Activated CD8-positive, alpha-beta memory T cell treated with anti-CD3 and anti-CD28 coated beads, Interleukin-2, amount 50 U/mL, for 24 hours (primary cell): ENCODE measurements around the gene ZNF606.
"Not testable (repeated sequence)": the region's sequence is repeated elsewhere in the genome, so short reads cannot be mapped to it uniquely, and the experiment has no call there.

ENCODE experiments used
- DNase-seq: peaks from one replicate; pipeline ENCODE4 v3.0.0-alpha.2; 2020; ENCODE audit errors: extremely low read depth

ZNF606 gene

DNA sequence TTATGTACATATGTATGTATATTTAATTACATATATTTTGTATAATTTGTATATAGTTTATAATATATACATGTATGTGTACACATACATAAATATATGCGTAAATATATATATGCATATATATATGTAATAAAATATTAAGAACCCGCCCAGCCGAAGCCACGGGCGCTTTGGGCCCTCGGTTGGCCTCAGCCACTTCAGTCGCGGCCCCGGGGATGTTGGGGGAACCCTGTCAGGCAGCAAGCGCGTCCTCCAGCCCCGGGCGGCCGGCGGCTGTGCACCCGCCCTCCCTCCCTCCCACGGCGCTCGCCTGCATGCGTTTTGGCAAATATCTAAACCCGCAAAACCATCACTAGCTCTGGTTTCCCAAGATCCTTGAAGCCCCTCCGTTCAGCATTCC, 7.9 kb upstream of the ZNF606 start:
- DNase-seq: no peak

DNA sequence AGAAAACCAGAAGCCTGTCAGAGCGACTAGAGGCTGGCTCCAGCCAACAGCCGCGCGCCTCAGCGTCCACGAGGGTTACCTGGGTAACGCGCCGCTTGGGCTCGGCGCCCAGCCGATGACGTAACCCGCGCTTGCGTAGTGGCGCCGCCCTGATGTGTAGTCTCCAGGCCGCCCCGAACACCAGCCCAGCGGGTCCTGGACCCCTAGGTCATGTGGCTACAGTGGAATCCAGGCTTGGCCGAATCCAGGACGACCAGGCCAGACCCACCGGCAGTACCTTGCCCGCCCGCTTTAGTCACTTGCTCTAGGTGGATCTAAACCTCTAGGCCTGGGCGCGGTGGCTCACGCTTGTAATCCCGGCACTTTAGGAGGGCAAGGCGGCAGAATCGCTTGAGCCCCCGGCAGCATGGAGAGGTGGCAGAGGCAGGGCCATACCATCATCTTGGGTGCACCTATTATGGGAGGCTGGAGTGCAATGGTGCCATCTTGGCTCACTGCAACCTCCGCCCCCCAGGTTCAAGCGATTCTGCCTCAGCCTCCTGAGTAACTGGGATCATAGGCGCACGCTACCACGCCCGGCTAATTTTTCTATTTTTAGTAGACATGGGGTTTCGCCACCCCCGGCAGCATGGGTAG, 7.2 kb upstream of the ZNF606 start:
- no peak for DNase-seq

DNA sequence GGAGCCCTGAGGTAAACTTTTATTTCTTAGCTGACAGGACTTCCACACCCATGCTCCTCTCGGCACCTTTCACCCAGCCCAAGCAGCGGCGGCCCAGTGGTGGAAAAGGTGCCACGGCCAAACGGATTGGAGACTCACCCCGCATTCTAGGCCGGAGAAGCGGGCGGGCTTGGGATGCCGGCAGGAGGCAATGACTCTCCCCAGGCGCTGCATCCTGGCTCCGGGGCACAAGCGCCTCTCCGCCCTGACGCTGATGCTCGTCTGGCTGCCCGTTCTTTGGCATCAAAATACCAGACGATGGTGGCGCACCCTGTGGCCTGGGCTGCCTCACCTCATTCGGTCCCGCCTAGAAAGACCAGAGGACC, 6.7 kb upstream of the ZNF606 start:
- no peak for DNase-seq

DNA sequence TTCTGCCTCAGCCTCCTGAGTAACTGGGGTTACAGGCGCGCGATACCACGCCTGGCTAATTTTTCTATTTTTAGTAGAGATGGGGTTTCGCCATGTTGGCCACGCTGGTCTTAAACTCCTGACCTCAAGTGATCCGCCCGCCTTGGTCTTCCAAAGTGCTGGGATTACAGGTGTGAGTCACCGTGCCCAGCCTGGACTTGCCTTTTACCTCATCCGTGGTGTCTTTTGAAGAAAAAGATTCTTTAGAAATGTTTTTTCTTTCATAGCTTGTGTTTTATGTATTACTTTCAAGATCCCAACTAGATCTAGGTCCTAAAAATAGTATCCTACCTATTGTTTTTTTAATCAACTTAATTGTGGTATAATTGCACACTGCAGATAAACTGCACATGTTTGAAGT, 6.3 kb upstream of the ZNF606 start:
- not testable (repeated sequence) for DNase-seq

DNA sequence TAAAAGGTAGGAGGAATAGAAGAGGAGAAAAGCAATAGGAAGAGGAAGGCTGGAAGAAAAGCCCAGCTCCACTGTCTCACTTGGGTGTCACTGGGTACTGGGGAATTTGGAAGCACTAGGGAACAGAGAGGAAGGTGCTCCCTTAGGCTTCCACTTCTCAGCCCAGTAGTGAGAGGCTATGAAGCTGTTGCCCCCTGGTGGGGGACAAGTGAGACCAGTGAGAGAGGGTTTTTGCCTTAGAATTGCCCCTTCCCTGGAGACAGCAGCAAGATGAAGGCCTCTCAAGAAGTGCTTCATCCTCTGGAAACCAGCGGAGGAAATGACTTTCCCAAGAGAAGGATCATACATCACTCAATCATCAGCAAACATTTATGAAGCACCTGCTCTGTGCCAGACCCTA, 4.7 kb upstream of the ZNF606 start:
- no peak for DNase-seq

DNA sequence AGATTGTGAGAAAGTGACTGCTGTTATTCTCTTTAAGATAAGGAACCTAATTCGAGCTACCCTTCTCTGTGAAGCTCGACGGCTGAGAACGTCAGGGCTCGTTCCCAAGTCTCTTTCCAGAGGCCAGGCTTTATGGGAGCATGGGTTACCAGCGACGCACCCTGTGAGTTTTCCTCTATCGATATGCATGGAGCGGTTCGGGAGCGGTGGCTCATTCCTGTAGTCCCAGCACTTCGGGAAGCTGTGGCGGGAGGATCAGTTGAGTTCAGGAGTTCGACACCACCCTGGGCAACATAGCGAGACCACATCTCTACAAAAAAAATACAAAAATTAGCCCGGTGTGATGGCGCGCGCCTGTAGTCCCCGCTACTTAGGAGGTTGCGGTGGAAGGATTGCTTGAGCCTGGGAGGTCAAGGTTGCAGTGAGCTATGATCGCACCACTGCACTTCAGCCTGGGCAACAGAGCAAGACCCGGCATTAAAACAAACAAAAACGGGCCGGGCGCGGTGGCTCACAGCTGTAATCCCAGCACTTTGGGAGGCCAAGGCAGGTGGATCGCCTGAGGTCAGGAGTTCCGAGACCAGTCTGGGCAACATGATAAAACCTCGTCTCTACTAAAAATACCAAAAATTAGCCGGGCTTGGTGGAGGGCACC, 681 bp upstream of the ZNF606 start:
- no peak for DNase-seq

DNA sequence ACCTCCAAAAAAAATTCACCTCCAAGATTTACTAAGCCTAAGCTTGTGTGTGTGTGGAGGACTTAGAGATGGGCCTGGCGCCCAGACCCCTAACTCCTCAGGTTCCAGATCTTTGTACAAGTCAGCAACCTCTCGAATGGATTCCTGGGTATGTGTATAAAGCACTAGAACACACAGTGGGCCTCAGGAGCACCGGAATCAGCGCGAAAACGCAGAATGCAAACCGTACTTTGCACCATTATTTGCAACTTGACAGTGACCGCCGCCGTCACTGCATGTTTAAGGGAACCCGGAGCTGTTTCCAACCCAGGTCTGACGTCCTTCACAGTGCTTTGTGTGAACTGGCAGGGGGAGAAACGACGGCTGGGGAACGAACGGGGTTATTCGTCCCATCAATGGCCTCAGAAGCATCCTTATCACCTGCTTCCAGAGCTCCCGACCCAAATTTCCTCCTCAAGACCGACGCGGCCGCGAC, 688 bp downstream of the ZNF606 start:
- DNase-seq: no peak

DNA sequence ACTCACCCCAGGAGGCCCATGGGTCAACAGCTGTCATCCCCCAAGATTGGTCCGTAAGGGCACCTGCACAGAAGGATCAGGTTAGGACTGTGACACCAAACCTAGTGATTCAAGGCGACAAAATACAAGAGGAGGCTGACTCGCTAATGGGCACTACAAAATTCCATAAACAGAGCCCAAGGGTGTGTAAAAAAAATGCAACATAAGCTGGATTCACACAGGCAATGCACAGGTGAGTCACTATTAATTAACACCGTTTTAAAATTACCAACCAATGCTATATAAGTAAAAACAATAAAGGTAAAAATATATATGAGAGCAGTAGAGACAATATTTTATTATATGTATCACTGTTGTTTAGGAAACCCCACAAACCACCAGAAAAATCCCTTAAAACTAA, 1.9 kb downstream of the ZNF606 start:
- no peak for DNase-seq

DNA sequence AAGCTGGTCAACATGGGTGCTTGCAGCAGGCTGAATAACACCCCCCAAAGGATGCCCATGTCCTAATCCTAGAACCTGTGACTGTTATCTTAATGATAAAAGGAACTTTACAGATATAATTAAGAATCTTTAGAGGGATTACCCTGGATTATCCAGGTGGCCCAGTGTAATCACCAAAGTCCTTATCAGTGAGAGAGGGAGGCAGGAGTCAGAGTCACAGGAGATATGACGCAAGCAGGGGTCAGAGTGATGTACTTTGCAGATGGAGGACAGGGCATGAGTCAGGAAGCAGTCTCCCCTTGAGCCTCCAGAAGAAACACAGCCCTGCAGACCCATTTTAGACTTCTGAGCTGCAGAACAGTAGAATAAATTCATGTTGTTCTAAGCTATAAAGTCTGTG, 9.8 kb downstream of the ZNF606 start:
- no peak for DNase-seq

DNA sequence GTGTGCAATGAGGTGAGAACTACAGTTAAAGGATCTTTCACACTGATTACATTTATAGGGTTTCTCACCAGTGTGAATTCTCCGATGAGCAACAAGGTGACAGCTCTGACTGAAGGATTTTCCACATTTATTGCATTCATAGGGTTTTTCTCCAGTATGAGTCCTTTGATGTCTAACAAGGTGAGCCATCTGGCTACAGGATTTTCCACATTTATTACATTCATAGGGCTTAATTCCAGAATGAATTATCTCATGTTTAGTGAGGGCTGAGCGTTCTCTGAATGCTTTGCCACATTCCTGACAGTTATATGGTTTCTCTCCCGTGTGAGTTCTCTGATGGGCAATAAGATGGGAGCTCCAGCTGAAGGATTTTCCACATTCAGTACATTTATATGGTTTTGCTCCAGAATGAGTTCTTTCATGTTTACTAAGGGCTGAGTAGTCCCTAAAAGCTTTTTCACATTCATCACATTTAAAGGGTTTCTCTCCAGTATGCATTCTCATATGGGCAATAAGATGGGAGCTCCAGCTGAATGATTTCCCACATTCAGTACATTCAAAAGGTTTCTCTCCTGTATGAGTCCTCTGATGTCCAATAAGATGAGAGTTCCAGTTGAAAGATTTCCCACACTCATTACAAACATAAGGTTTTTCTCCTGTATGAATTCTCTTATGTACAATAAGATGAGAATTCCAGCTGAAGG, 23.9 kb downstream of the ZNF606 start:
- DNase-seq: no peak

DNA sequence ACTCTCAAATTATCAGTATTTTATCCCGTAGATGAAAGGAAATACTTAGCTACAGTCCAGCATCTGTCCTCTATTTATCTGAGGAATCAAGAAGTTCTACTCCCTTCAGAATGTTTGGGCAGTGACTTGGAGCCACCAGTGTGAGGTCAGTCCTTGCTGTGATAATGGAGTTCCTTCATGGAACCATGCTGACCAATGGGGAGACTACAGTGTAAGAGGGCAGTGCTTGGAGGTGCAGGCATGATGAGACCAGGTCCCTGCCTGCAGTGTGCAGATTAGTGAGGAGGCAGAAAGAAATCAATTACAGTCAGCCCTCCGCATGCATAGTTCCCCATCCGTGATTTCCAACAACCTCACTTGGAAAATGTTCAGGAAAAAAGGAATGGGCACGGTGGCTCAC, 28.2 kb downstream of the ZNF606 start, which contains the start of gene C19orf18:
Gene C19orf18 (minus strand): TSS at position 101 of the 400 bp plus-strand sequence. CDS start 102 bp downstream, outside the sequence.
- DNase-seq: no peak

DNA sequence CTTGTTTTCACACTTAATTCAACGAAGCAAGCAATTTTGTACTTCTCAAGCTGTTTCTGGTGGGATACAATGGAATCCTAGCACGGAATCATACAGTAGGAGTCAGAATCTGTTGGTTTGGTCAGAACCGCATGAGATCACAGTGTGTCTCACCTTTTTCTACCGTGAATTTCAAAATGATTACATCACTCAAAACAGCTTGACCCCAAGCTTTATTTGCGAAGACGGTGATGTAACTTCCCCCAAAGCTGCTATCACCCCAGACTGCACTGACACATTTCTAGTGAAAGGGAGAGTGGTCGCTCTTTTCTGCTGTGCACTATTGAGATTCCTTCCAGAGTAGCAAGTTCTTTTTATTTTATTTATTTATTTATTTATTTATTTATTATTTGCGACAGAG, 37.9 kb downstream of the ZNF606 start:
- DNase-seq: no peak

DNA sequence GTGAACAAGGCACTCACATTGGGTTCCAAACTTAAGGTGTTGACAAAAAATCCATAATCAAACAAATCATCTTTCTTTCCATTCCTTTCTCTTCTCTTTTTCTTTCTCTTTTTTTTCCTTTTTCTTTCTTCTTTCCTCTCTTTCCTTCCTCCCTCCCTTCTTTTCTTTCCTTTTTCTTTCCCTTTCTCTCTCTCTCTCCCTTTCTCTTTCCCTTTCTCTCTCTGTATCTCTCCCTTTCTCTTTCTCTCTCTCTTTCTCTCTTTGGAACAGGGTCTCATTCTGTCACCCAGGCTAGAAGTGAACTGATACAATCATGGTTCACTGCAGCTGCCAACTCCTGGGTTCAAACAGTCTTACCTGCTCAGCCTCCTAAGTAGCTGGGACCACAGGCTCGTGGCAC, 40.8 kb downstream of the ZNF606 start:
- no peak for DNase-seq

DNA sequence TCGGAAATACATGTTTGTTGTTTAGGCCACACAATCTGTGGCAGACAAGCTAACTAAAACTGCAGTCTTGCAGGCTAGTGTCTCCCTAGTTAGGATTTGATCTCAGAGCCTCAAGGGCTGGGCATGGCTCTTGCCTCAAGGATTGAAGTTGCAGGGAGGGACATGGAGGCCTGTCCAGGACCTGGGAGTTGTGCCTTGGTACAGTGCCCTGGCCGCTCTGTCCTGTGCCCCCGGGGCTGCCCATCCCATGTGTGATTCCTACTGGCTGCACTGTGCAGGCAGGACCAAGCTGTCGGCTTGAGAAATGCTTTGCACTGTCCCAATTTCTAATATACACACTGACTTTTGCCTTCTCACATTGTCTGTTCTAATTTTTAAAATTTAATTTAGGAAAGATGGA, 47.6 kb downstream of the ZNF606 start:
- no peak for DNase-seq

DNA sequence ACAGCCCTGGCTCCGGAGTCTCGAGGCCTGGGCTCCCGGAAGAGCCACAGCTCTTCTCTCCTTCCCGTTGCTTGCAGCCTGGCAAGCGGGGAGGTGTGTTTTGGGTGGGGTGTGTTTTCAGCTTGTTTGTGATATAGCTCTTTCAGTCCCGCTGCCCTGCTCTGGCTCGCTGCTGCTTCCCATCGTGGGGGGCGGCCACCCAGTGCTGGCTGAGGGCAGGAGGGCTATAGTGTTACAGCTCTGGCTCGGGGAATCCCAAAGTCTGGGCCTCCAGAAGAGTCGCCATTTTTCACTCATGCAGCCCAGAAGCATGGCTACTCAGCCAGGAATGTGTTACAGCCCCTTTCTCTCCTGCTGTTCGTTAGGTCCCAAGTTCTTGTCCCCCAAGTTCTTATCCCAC, 52.9 kb downstream of the ZNF606 start:
- DNase-seq: no peak

DNA sequence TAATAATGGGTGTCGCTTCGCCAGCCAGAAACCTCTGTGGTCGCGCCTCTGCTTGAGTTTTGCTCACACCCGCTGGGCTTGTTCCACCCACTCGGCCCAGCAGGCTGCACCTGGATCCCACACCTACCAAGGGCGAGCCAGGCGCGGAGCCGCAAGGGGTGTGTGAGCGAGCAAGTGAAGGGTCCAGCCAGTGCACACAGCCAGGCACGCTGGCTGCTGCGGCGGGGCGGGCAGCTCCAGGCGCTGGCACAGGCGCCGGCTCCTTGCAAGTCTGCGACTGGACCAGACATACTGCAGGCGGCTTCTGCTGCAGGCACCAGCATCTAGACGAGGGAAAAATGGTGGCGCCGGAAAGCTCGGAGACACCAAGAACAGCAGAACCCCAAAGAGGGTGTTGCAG, 53.3 kb downstream of the ZNF606 start:
- no peak for DNase-seq

DNA sequence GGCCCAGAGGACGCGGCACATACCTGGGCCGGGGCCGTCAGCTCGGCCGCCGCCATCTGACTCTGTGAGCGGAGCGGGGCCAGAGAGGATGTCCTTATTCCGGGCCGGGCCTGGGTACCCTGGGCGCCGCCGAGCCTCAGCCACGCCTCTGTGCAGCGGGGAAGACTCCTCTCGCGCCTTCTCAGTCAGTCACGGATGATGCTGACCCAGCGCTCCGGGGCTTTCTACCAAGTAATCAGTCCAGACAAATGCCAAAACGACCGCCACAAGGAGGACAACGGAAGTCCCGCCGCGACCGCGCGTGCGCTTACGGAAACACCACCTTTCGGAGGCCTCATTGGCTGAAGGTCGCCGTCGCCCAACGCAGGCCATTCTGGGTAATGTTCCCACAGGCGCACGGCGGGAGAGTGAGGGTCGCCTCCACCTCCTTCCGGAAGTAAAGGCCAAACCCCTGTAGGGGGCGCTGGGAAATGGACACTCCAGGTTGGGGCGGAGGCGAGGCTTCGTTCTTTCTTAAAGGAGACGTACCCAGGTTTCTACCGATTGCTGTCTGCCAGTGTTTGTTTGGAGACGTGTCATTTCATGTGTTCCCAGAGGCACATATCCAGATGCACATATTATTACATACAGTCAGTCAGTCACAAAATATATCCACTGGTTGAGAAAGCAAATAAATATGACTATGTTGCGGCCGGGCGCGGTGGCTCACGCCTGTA, 55.0 kb downstream of the ZNF606 start, which contains the start of gene ZNF256:
Gene ZNF256 (minus strand): TSS at position 288 of the 716 bp plus-strand sequence. CDS start 232 bp downstream, at position 56.
- DNase-seq: peak; percentile 81

DNA sequence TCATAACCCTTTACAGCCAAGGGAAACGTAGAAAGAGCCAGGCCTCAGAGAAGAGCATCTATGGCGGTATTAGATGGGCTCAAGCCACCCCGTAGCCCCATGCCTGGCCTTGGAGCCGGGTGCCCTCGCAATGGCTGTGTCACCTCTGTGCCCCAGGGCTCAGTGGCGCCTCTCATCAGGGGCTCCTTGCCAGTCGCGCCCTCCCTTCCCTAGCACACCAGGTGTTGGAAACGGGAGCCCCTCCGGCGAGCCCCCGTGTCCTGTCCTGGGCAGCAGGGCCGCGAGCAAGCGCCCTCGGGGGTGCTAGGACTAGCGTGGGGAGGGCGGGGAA, 55.6 kb downstream of the ZNF606 start:
- no peak for DNase-seq

DNA sequence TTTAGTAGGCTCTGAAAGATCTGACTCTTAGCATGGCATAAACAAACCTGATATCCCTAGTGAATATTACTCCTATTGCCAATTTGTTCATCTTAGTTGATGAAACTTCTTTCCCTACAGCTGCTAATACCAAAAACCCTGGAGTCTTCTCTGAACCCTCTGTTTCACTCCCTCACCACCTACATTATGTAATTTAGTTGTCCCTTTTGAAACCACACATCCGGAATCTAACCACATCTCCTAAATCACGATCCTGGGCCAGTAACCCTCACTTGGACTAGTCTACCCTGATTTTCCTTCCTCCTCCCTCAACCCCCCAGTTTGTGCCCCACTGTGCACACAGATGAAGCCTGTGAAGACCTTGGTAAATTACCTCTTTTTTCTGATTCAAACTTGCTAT, 56.3 kb downstream of the ZNF606 start:
- no peak for DNase-seq

DNA sequence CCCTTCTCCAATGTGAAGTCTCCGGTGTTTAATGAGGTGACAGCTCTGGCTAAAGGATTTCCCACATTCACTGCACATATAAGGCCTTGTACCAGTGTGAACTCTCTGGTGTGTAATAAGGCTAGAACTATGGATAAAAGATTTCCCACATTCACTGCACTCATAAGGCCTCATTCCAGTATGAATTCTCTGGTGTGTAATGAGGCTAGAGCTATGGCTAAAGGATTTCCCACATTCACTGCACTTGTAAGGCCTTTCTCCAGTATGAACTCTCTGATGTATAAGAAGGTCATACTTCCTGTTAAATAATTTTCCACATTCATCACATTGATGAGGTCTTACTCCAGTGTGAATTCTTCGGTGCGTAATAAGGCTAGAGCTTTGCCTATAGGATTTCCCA, 61.0 kb downstream of the ZNF606 start:
- no peak for DNase-seq

DNA sequence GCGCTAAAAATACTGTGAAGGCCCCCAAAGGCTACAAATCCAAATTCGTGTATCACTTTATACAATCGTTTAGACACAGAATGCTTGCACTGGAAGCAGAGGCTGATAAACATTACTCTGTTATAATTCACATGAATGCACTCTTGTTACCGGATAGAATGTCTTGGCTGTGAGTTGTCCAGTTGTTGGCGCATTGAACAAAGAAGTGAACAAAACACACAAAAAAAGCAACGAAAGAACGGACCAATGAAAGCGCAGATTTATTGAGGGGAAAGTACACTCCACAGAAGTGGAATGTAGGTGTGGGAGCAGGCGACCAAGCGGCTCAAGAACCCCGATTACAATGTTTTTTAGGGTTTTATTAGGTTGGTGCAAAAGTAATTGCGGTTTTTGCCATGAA, 66.9 kb downstream of the ZNF606 start:
- no peak for DNase-seq
